BJ (cell line): ENCODE data around the gene SLC26A6. TPM values are rescaled to one million over a fixed set of nuclear protein-coding genes. Genes with fewer than 3 reads are reported as not detected.

Experiments
- CTCF ChIA-PET: fragments of 350-600 bp; formaldehyde crosslinking; extraction: SDS; loops from one replicate; lab custom pipeline; 2021; ENCODE audit warnings: antibody characterized with exemption, inconsistent platforms; lab: Yijun Ruan, JAX
- POLR2A ChIA-PET: fragments of 300-600 bp; sonication (Branson Sonifier 250); formaldehyde crosslinking; extraction: SDS; loops from one replicate; lab custom pipeline; 2021; ENCODE audit warnings: antibody characterized with exemption; lab: Charles Lee
- DNase-seq: peaks from one replicate; pipeline ENCODE4 v3.0.0-alpha.2; 2011; ENCODE audit warnings: low read depth
- H3K27me3 ChIP-seq: 2 replicates; pipeline ENCODE4 v1.6.0; 2011; ENCODE audit warnings: low read length; ENCODE audit not compliant: control insufficient read depth, insufficient read depth
- H3K36me3 ChIP-seq: 2 replicates; pipeline ENCODE4 v1.5.1; 2011; ENCODE audit warnings: low read length; ENCODE audit not compliant: control insufficient read depth, insufficient read depth
- H3K4me3 ChIP-seq: 2 replicates; pipeline ENCODE4 v1.5.1; 2011; ENCODE audit warnings: low read depth, mild to moderate bottlenecking, control low read depth, low read length
- polyA plus RNA-seq: library from polyadenylated mRNA; depleted of rRNA; stranded (reverse); fragments of >200 nt; gene quantifications from 2 replicates; pipeline ENCODE4 v1.2.3, GENCODE V29; 2011
- TF ChIP-seq, protein P1 (sequence below): IDR thresholded peaks from 2 replicates; pipeline ENCODE4 v1.5.1; 2011; ENCODE audit warnings: low read depth, mild to moderate bottlenecking, control low read depth, inconsistent platforms, low read length, moderate library complexity; ENCODE audit not compliant: insufficient read depth

Gene SLC26A6
- polyA plus RNA-seq, 1 experiment: 45.8 TPM

DNA sequence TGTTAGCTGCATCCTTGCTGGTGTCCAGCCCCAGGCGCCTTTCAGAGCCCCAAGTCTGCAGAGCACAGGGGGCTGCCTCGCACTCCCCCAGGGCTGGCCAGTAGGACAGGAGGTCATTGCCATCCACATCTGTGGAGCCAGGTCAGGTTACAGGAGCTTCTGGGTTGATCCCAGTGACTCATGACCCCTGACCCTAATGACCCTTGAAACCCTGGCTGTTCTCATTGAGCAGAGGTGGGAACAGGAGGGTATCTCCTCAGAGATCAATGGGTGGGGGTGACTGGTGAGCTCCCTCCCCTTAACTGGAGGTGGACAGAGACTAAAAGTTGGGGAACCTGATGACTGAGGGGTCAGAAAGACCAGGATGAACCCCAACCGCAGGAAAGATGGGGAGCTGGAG is 6.1 kb upstream of the SLC26A6 start:
- H3K4me3 ChIP-seq: no peak overlapping the region
- no peaks in the 10 kb centered on the region for H3K27me3 ChIP-seq
- CTCF ChIA-PET: interaction anchor here (1.8 kb wide), 1 partner anchor 16 kb away, joined by 4 read pairs; no protein-coding TSS in a partner anchor
- POLR2A ChIA-PET: no interaction called here
- no peak for DNase-seq
- peaks cover 1% of the 10 kb centered on the region; the same call in 1 of the 2 replicates for H3K36me3 ChIP-seq
- TF ChIP-seq, protein P1, sequence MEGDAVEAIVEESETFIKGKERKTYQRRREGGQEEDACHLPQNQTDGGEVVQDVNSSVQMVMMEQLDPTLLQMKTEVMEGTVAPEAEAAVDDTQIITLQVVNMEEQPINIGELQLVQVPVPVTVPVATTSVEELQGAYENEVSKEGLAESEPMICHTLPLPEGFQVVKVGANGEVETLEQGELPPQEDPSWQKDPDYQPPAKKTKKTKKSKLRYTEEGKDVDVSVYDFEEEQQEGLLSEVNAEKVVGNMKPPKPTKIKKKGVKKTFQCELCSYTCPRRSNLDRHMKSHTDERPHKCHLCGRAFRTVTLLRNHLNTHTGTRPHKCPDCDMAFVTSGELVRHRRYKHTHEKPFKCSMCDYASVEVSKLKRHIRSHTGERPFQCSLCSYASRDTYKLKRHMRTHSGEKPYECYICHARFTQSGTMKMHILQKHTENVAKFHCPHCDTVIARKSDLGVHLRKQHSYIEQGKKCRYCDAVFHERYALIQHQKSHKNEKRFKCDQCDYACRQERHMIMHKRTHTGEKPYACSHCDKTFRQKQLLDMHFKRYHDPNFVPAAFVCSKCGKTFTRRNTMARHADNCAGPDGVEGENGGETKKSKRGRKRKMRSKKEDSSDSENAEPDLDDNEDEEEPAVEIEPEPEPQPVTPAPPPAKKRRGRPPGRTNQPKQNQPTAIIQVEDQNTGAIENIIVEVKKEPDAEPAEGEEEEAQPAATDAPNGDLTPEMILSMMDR: no peak

DNA sequence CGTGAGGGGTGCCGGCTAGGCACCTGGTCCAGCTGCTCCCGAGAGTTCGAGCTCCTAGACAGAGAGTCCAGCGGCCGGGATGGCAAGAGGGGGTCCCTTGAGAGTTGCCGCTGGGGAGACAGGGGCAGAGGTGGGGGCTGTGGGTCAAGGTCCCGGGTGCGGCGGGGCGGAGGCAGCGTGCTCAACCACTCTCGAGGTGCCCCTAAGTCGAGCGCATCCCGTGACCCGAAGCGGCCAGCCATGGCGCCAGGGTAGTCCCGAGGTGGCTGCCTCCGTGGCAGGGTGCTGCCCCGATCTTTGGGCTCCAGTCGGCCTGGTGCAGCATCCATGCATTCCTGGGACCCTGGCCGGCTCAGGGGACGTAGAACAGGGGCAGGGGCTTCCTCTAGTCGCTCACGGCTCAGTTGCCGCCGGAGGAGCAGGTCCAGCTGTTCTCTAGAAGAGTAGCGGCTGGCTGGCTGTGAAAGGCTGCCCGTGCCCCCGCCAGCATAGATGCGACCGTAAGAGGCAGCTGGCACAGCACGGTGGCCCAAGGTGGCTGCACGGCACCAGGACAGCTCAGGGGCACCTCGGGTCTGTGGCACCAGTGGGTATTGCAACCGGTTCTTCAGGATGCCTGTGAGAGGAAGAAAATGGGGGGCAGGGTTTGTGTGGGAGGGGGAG is 4.8 kb upstream of the SLC26A6 start:
- no peaks in the 10 kb centered on the region for H3K27me3 ChIP-seq
- DNase-seq: no peak
- ChIA-PET CTCF (interaction anchor here (1.1 to 1.8 kb wide), 2 partner anchors 14 to 17 kb away, joined by 3 to 4 read pairs; no protein-coding TSS in a partner anchor), POLR2A (no interaction called here)
- H3K4me3 ChIP-seq: no peak overlapping the region
- peaks cover 1% of the 10 kb centered on the region; the same call in 1 of the 2 replicates for H3K36me3 ChIP-seq
- TF ChIP-seq, protein P1: no peak

DNA sequence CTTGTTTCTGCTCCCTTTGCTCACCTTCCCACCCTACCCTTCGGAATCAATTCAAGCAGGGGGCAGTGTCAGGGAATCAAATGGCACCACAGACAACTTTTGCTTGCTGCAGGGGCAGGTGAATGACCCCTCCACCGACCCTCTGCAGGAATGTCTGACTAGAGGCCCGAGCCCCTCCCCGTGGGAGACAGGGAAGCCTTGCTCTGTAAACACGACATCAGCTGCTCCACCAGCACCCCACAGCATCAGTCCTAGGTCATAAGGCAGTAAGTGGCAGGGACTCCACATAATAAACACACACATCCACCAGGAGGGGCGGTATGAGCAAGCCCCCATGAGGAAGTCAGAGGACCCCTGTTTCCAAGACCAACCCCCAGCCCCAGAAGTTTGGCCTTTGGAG is 2.0 kb upstream of the SLC26A6 start:
- CTCF ChIA-PET: no interaction called here
- DNase-seq: no peak
- POLR2A ChIA-PET: no interaction called here
- peaks cover 7% of the 10 kb centered on the region for H3K36me3 ChIP-seq
- no peak overlapping the region for H3K4me3 ChIP-seq
- no peaks in the 10 kb centered on the region for H3K27me3 ChIP-seq
- TF ChIP-seq, protein P1: no peak

DNA sequence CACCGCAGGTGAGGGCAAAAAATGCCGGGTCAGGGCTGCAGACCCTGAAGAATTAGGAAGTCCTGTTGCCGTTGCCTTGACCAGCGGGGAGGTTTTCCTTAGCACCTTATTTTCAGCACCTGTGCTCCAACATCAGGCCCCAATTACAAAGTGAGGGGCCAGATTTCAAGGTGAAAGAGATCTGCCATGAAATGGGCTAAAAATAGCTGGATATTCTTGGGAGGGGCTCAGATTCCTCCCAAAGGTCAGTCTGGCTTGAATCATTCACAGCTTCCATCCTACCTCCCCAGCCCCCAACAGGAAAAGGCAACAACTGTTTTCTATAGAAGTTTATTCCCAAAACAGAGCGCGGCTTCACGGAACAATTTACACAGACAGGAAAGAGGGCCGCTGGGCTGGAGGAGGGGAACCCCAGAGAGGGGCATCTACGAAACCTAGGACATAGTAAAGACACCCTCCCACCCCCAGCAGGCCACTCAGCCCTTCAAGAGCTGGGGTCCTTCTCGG is 941 bp upstream of the SLC26A6 start:
- H3K4me3 ChIP-seq: peak overlapping the region; percentile 88
- POLR2A ChIA-PET: interaction anchor here (1.2 to 1.5 kb wide), 2 partner anchors 27 to 80 kb away, joined by 3 to 4 read pairs; partner anchors contain the start of genes CELSR3 and PFKFB4
- TF ChIP-seq, protein P1: no peak
- DNase-seq: no peak
- CTCF ChIA-PET: interaction anchor here (0.7 to 3.6 kb wide), 26 partner anchors 12 to 200 kb away, joined by 3 to 36 read pairs (median 5); partner anchors contain the start of genes ATRIP, CELSR3, TMEM89 and UCN2
- H3K36me3 ChIP-seq: peaks cover 16% of the 10 kb centered on the region
- no peaks in the 10 kb centered on the region for H3K27me3 ChIP-seq

DNA sequence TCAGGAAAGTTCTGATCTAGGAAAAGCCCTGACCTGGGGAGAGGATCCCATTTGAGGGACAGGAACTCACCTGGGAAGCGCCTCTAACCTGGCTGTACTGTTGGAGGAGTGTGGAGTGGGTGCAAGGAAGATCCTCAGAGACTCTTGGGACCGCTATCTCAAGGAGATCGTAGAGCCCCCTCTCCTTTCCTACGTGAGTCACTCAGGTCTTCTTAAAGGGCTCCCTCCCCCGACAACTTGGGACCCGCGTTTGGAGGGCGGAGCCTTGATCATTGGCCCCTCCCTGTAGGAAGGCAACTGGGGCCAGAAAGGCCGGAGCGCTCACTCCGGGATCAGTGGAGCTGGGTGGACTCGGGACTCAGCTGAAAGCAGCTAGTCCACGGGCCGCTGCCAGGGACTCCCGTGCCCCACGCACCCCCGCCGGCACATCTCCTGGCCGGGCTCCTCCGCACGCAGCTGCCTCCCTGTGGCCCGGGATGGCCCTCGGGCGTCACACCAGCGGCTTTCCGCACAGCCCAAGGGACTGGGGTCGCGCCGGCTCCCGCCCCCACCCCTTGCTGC is 520 bp downstream of the SLC26A6 start:
- Histone ChIP-seq H3K4me3 (peak overlapping the region; percentile 88), H3K36me3 (peaks cover 28% of the 10 kb centered on the region), H3K27me3 (no peaks in the 10 kb centered on the region)
- TF ChIP-seq, protein P1: no peak
- POLR2A ChIA-PET: interaction anchor here (0.6 to 1.5 kb wide), 6 partner anchors 27 to 336 kb away, joined by 3 to 4 read pairs (median 4); partner anchors contain the start of genes CELSR3, NCKIPSD and PFKFB4
- no peak for DNase-seq
- CTCF ChIA-PET: interaction anchor here (1.0 to 3.6 kb wide), 23 partner anchors 10 to 85 kb away, joined by 3 to 36 read pairs (median 5); partner anchors contain the start of genes CELSR3, NCKIPSD, TMEM89 and UCN2
